Right lobe of liver (tissue), 6 donors: ENCODE data around the gene SURF1. TPM values are rescaled to one million over a fixed set of nuclear protein-coding genes. Genes with fewer than 3 reads are reported as not detected.

Experiments
- ATAC-seq, 4 donors: fragments of 200-7000 bp; cut with Tn5 transposase; one replicate each; pipeline ENCODE4 v1.9.1; 2020; ENCODE audit warnings: mild to moderate bottlenecking in 4 of 4, moderate library complexity in 4 of 4
- DNase-seq, 3 donors: peaks; one replicate each; pipeline ENCODE4 v3.0.0-alpha.2; 2020
- H3K27ac ChIP-seq, 3 donors: fragments of 200-600 bp; one replicate each; pipeline ENCODE4 v1.8.0; 2022
- H3K27me3 ChIP-seq, 2 donors: fragments of 200-600 bp; one replicate each; pipeline ENCODE4 v1.8.0; 2022
- H3K36me3 ChIP-seq, 4 donors: fragments of 200-600 bp; sonication (generic) in 1 of 4; one replicate each; pipeline versions ENCODE4 v1.5.1 to v1.8.0; 2017 to 2022; ENCODE audit warnings: control low read depth in 1 of 4
- H3K4me1 ChIP-seq, 4 donors: fragments of 200-600 bp; sonication (generic) in 1 of 4; one replicate each; pipeline versions ENCODE4 v1.5.1 to v1.8.0; 2017 to 2022; ENCODE audit warnings: control low read depth in 1 of 4
- H3K4me3 ChIP-seq, 3 donors: fragments of 200-600 bp; one replicate each; pipeline ENCODE4 v1.8.0; 2022
- H3K9me3 ChIP-seq, 4 donors: fragments of 200-600 bp; sonication (generic) in 1 of 4; one replicate each; pipeline versions ENCODE4 v1.5.1 to v1.8.0; 2017 to 2022; ENCODE audit warnings: control low read depth in 1 of 4
- POLR2A ChIP-seq: fragments of 450-650 bp; IDR thresholded peaks from one replicate; pipeline ENCODE4 v1.6.1; 2017; ENCODE audit warnings: antibody characterized with exemption, mild to moderate bottlenecking
- WGBS: methylation state at CpG from one replicate; pipeline ENCODE4 v1.1.6; 2018; ENCODE audit warnings: low coverage, low lambda C conversion rate; ENCODE audit not compliant: insufficient coverage; ENCODE audit errors: missing lambda C conversion rate; 5-methylcytosine and 5-hydroxymethylcytosine counted together
- intact Hi-C, 2 donors: fragments of 100-400 bp; cut with DNase I; formaldehyde crosslinking; loops; one replicate each; pipeline versions ENCODE4 v1.11.2 to v1.14.1; 2022
- total RNA-seq, 6 experiments: library from RNA; depleted of rRNA in 2 of 6; stranded (reverse); fragments of >200 nt in 2 of 6; fragmentation: NEBNext Ultra II Directional in 3 of 6; extraction: Animal tissue kit (Norgen Biotek cat#: 25700) in 3 of 6; gene quantifications; one replicate each; pipeline versions ENCODE4 v1.1.0 to v1.2.4, GENCODE V29; 2016 to 2023
- TF ChIP-seq, protein P1 (sequence below), 4 donors: fragments of 200-600 bp in 3 of 4; fragments of 450-650 bp in 1 of 4; IDR thresholded peaks; one replicate each; pipeline versions ENCODE4 v1.5.1 to v1.8.0; 2016 to 2022; ENCODE audit warnings: antibody characterized with exemption in 4 of 4, mild to moderate bottlenecking in 2 of 4
- donor health status: DM: no; HTN: yes; CAD: no.
- donor health status: DM: no; HTN: no; CAD: no.
- donor health status: DM: no; HTN: no; CAD: no.
- donor health status: DM: no; HTN: yes; CAD: no.
- donor health status: DM: no; HTN: yes; CAD: no.

SURF1 gene
- total RNA-seq, 6 experiments from 2014 or later = 37.4 to 68.8 (median 44.5) TPM

DNA sequence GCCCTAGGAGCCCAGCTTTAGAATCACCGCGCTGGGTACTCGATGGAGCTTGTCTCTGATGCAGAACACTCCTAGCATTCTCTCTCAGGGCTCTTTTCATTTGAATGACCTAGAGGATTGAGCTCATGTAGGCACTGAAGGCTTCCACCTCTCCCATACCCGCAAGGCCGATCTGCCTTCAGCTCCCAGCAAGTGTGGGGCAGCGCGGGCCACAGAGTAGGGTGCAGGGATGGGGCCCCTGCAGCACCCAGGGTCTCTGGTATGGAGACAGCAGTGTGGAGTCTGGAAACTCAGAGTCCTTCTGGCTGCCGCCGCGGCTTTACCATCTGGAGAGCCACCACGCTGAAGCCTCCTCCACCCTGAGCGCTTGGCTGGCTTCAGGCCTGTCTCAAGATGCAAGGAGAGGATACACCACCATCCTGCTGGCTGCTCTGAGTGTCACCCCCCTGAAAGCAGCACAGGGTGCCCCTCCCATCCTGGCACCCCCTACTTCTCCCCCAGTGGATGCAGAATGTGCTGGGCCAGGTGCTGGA is 32.8 kb upstream of the SURF1 start:
- no CpG with 5 or more reads among the region's 12 CpGs for WGBS
- no peaks in the 10 kb centered on the region for H3K9me3 ChIP-seq
- H3K27me3 ChIP-seq = no peaks in the 10 kb centered on the region
- no peak overlapping the region for H3K4me3 ChIP-seq
- intact Hi-C loops = loop anchor here in 1 of 2 donors (10.0 kb wide), 1 partner anchor 54 kb away; the partner anchor contains the start of gene SURF6
- DNase-seq (no peak), ATAC-seq (no peak)
- no peak overlapping the region for H3K27ac ChIP-seq
- no peaks in the 10 kb centered on the region for H3K4me1 ChIP-seq
- H3K36me3 ChIP-seq = no peaks in the 10 kb centered on the region
- no peak for TF ChIP-seq POLR2A

GRCh38 chr9:133387680-133388079 is 31.4 kb upstream of the SURF1 start:
- no peak for ATAC-seq
- Histone ChIP-seq H3K9me3 (no peaks in the 10 kb centered on the region), H3K27ac (no peak overlapping the region), H3K4me1 (no peaks in the 10 kb centered on the region), H3K27me3 (no peaks in the 10 kb centered on the region), H3K4me3 (no peak overlapping the region), H3K36me3 (no peaks in the 10 kb centered on the region)
- intact Hi-C loops = loop anchor here in 1 of 2 donors (10.0 kb wide), 1 partner anchor 53 kb away; the partner anchor contains the start of gene SURF6
- no peak for DNase-seq
- TF ChIP-seq, protein P1, sequence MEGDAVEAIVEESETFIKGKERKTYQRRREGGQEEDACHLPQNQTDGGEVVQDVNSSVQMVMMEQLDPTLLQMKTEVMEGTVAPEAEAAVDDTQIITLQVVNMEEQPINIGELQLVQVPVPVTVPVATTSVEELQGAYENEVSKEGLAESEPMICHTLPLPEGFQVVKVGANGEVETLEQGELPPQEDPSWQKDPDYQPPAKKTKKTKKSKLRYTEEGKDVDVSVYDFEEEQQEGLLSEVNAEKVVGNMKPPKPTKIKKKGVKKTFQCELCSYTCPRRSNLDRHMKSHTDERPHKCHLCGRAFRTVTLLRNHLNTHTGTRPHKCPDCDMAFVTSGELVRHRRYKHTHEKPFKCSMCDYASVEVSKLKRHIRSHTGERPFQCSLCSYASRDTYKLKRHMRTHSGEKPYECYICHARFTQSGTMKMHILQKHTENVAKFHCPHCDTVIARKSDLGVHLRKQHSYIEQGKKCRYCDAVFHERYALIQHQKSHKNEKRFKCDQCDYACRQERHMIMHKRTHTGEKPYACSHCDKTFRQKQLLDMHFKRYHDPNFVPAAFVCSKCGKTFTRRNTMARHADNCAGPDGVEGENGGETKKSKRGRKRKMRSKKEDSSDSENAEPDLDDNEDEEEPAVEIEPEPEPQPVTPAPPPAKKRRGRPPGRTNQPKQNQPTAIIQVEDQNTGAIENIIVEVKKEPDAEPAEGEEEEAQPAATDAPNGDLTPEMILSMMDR (IDR thresholded peaks at IDR 0.05) = no peak
- no peak for TF ChIP-seq POLR2A
- WGBS = 87% methylated on average over 9 of the region's 9 CpGs

DNA sequence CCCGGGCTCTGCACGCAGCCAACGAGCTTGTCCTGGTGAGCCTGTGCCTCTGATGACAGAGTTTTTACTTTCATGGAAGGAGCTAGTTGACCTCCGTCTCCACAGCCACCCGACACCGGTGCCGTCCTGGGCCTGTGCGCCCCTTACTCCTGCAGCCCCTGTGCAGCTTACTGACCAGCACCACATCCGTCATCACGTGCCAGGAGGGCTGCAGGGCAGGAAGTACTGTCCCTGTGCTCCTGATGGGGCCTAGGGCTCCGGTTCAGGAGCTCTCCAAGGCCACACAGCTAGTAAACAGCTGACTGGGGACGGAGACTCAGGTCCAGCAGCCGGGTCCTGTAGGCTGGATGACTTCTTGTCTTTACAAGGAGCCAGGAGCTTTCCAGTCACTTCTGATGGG is 30.1 kb upstream of the SURF1 start:
- H3K27me3 ChIP-seq = no peaks in the 10 kb centered on the region
- H3K4me1 ChIP-seq = no peaks in the 10 kb centered on the region
- DNase-seq = no peak
- no CpG with 5 or more reads among the region's 13 CpGs for WGBS
- H3K36me3 ChIP-seq = no peaks in the 10 kb centered on the region
- TF ChIP-seq, protein P1 (IDR thresholded peaks at IDR 0.05) = no peak
- TF ChIP-seq POLR2A = no peak
- H3K9me3 ChIP-seq = no peaks in the 10 kb centered on the region
- intact Hi-C loops = loop anchor here in 1 of 2 donors (10.0 kb wide), 1 partner anchor 52 kb away; the partner anchor contains the start of gene SURF6
- no peak overlapping the region for H3K27ac ChIP-seq
- ATAC-seq = no peak
- no peak overlapping the region for H3K4me3 ChIP-seq

DNA sequence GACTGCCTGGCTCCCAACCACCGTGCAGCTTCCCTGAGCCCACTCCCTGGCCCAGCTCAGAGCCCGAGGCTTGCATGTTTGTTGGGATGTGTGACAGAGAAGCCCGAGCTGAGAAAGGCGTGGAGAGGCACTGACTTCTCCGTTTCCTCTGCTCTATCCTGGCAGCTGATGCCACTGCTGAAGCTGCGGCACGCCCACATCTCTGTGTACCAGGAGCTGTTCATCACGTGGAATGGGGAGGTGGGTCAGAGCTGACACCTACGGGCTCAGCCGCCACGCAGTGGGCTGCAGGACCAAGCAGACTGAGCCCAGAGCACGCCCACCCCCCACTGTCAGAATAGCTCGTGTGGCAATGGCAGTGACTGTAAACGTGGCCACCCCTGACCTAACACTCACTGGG is 29.2 kb upstream of the SURF1 start:
- intact Hi-C loops = loop anchor here in 1 of 2 donors (10.0 kb wide), 1 partner anchor 51 kb away; the partner anchor contains the start of gene SURF6
- TF ChIP-seq, protein P1 (IDR thresholded peaks at IDR 0.05) = no peak
- no peak for TF ChIP-seq POLR2A
- no peak for ATAC-seq
- no CpG with 5 or more reads among the region's 14 CpGs for WGBS
- DNase-seq = no peak
- no peaks in the 10 kb centered on the region for H3K27me3 ChIP-seq
- H3K4me1 ChIP-seq = no peaks in the 10 kb centered on the region
- no peak overlapping the region for H3K4me3 ChIP-seq
- no peak overlapping the region for H3K27ac ChIP-seq
- no peaks in the 10 kb centered on the region for H3K9me3 ChIP-seq
- H3K36me3 ChIP-seq = no peaks in the 10 kb centered on the region

- TF ChIP-seq POLR2A = no peak
- TF ChIP-seq, protein P1 (IDR thresholded peaks at IDR 0.05) = no peak
- 87% methylated on average over 13 of the region's 17 CpGs for WGBS
- Histone ChIP-seq H3K27ac (no peak overlapping the region), H3K4me1 (no peaks in the 10 kb centered on the region), H3K9me3 (no peaks in the 10 kb centered on the region), H3K36me3 (no peaks in the 10 kb centered on the region), H3K4me3 (no peak overlapping the region), H3K27me3 (no peaks in the 10 kb centered on the region)
- intact Hi-C loops = loop anchor here in 1 of 2 donors (10.0 kb wide), 1 partner anchor 50 kb away; the partner anchor contains the start of gene SURF6
- ATAC-seq (no peak), DNase-seq (no peak)
These were observed 28.5 kb upstream of the SURF1 start for GRCh38 chr9:133384736-133385321.
